ENCODE results near the gene LRRK1.

LRRK1 gene

GRCh38 chr15:101026656-101027272 is 107.6 kb downstream of the LRRK1 start:
- DNase-seq = no peak

GRCh38 chr15:101027273-101027901 is 108.2 kb downstream of the LRRK1 start:
- no peak for DNase-seq

- DNase-seq = no peak
These were observed 108.8 kb downstream of the LRRK1 start for GRCh38 chr15:101027920-101028319.

GRCh38 chr15:101028321-101028720 is 109.2 kb downstream of the LRRK1 start:
- no peak for DNase-seq

- no peak for DNase-seq
These were observed 109.7 kb downstream of the LRRK1 start for GRCh38 chr15:101028772-101029438.

GRCh38 chr15:101029971-101030661 is 111.0 kb downstream of the LRRK1 start:
- DNase-seq = no peak

- no peak for DNase-seq
These were observed 112.1 kb downstream of the LRRK1 start for GRCh38 chr15:101031213-101031612.

GRCh38 chr15:101033801-101034200 is 114.6 kb downstream of the LRRK1 start:
- no peak for DNase-seq

- no peak for DNase-seq
These were observed 116.5 kb downstream of the LRRK1 start for GRCh38 chr15:101035611-101036010.

GRCh38 chr15:101036189-101036588 is 117.0 kb downstream of the LRRK1 start:
- DNase-seq = no peak

GRCh38 chr15:101037090-101037830 is 118.1 kb downstream of the LRRK1 start:
- no peak for DNase-seq

- DNase-seq = no peak
These were observed 119.3 kb downstream of the LRRK1 start for GRCh38 chr15:101038327-101039003.

GRCh38 chr15:101039461-101039860 is 120.3 kb downstream of the LRRK1 start:
- DNase-seq = no peak

GRCh38 chr15:101042320-101042719 is 123.2 kb downstream of the LRRK1 start:
- no peak for DNase-seq

GRCh38 chr15:101043011-101043410 is 123.9 kb downstream of the LRRK1 start:
- DNase-seq = no peak

GRCh38 chr15:101043911-101044624 is 124.9 kb downstream of the LRRK1 start:
- no peak for DNase-seq

GRCh38 chr15:101044625-101045235 is 125.6 kb downstream of the LRRK1 start:
- no peak for DNase-seq

- no peak for DNase-seq
These were observed 126.1 kb downstream of the LRRK1 start for GRCh38 chr15:101045236-101045646.

GRCh38 chr15:101045835-101046691 is 126.9 kb downstream of the LRRK1 start:
- DNase-seq = no peak

- DNase-seq = no peak
These were observed 127.7 kb downstream of the LRRK1 start for GRCh38 chr15:101046826-101047225.
